Dendritic cell treated with granulocyte-macrophage colony-stimulating factor and Interleukin-4, amounts not matched to agents 40 ng/mL and 50 ng/mL, for 4 days (primary cell): ENCODE results near the gene TNFRSF8.

ENCODE experiments used
- H3K27ac Mint-ChIP-seq: one replicate; pipeline ENCODE4 v1.8.0; 2022; ENCODE audit warnings: mild to moderate bottlenecking, mixed read lengths
- H3K27me3 Mint-ChIP-seq: one replicate; pipeline ENCODE4 v1.8.0; 2022; ENCODE audit warnings: mild to moderate bottlenecking, mixed read lengths
- H3K36me3 Mint-ChIP-seq: one replicate; pipeline ENCODE4 v1.8.0; 2022; ENCODE audit warnings: low read depth, mixed read lengths
- H3K4me1 Mint-ChIP-seq: one replicate; pipeline ENCODE4 v1.8.0; 2022; ENCODE audit warnings: low read depth, mixed read lengths
- H3K4me3 Mint-ChIP-seq: one replicate; pipeline ENCODE4 v1.8.0; 2022; ENCODE audit warnings: mild to moderate bottlenecking, moderate library complexity, mixed read lengths
- H3K9me3 Mint-ChIP-seq: one replicate; pipeline ENCODE4 v1.8.0; 2022; ENCODE audit warnings: mixed read lengths
- intact Hi-C: fragments of 100-400 bp; cut with micrococcal nuclease; formaldehyde crosslinking; loops from one replicate; pipeline ENCODE4 v1.15.0; 2022

TNFRSF8 gene

GRCh38 chr1:12047120-12047876 lies 15.8 kb upstream of the TNFRSF8 start:
- intact Hi-C loops: no loop called here
- Mint-ChIP-seq H3K27me3 (no peaks in the 10 kb centered on the region), H3K36me3 (no peaks in the 10 kb centered on the region), H3K9me3 (no peaks in the 10 kb centered on the region), H3K27ac (no peak overlapping the region), H3K4me1 (peaks cover 7% of the 10 kb centered on the region), H3K4me3 (no peak overlapping the region)

- intact Hi-C loops: no loop called here
- Mint-ChIP-seq H3K4me1 (peaks cover 13% of the 10 kb centered on the region), H3K36me3 (no peaks in the 10 kb centered on the region), H3K9me3 (no peaks in the 10 kb centered on the region), H3K27me3 (no peaks in the 10 kb centered on the region), H3K4me3 (no peak overlapping the region), H3K27ac (no peak overlapping the region)
Observed at GRCh38 chr1:12048372-12048771, 14.7 kb upstream of the TNFRSF8 start.

- H3K27me3 Mint-ChIP-seq: no peaks in the 10 kb centered on the region
- no peak overlapping the region for H3K27ac Mint-ChIP-seq
- H3K36me3 Mint-ChIP-seq: no peaks in the 10 kb centered on the region
- no peaks in the 10 kb centered on the region for H3K9me3 Mint-ChIP-seq
- intact Hi-C loops: no loop called here
- no peak overlapping the region for H3K4me3 Mint-ChIP-seq
- H3K4me1 Mint-ChIP-seq: peaks cover 13% of the 10 kb centered on the region
Observed at GRCh38 chr1:12049616-12050015, 13.5 kb upstream of the TNFRSF8 start.

GRCh38 chr1:12051361-12051760 lies 11.7 kb upstream of the TNFRSF8 start:
- no peaks in the 10 kb centered on the region for H3K9me3 Mint-ChIP-seq
- H3K4me3 Mint-ChIP-seq: no peak overlapping the region
- intact Hi-C loops: no loop called here
- no peaks in the 10 kb centered on the region for H3K36me3 Mint-ChIP-seq
- peaks cover 13% of the 10 kb centered on the region for H3K4me1 Mint-ChIP-seq
- H3K27me3 Mint-ChIP-seq: no peaks in the 10 kb centered on the region
- no peak overlapping the region for H3K27ac Mint-ChIP-seq

GRCh38 chr1:12052008-12052573 lies 11.0 kb upstream of the TNFRSF8 start:
- intact Hi-C loops: no loop called here
- no peaks in the 10 kb centered on the region for H3K9me3 Mint-ChIP-seq
- peak overlapping the region; percentile 51 for H3K27ac Mint-ChIP-seq
- no peak overlapping the region for H3K4me3 Mint-ChIP-seq
- peaks cover 13% of the 10 kb centered on the region for H3K4me1 Mint-ChIP-seq
- no peaks in the 10 kb centered on the region for H3K27me3 Mint-ChIP-seq
- no peaks in the 10 kb centered on the region for H3K36me3 Mint-ChIP-seq

- no peak overlapping the region for H3K27ac Mint-ChIP-seq
- no peaks in the 10 kb centered on the region for H3K9me3 Mint-ChIP-seq
- H3K27me3 Mint-ChIP-seq: no peaks in the 10 kb centered on the region
- H3K4me1 Mint-ChIP-seq: peaks cover 13% of the 10 kb centered on the region
- no peak overlapping the region for H3K4me3 Mint-ChIP-seq
- H3K36me3 Mint-ChIP-seq: no peaks in the 10 kb centered on the region
- intact Hi-C loops: no loop called here
Observed at GRCh38 chr1:12052997-12053686, 10.0 kb upstream of the TNFRSF8 start.

GRCh38 chr1:12053752-12054548 lies 9.2 kb upstream of the TNFRSF8 start:
- intact Hi-C loops: no loop called here
- H3K9me3 Mint-ChIP-seq: no peaks in the 10 kb centered on the region
- H3K27ac Mint-ChIP-seq: no peak overlapping the region
- H3K36me3 Mint-ChIP-seq: no peaks in the 10 kb centered on the region
- no peaks in the 10 kb centered on the region for H3K27me3 Mint-ChIP-seq
- H3K4me1 Mint-ChIP-seq: peaks cover 13% of the 10 kb centered on the region
- no peak overlapping the region for H3K4me3 Mint-ChIP-seq

- intact Hi-C loops: no loop called here
- no peak overlapping the region for H3K27ac Mint-ChIP-seq
- peaks cover 13% of the 10 kb centered on the region for H3K4me1 Mint-ChIP-seq
- H3K9me3 Mint-ChIP-seq: no peaks in the 10 kb centered on the region
- H3K4me3 Mint-ChIP-seq: no peak overlapping the region
- no peaks in the 10 kb centered on the region for H3K36me3 Mint-ChIP-seq
- peaks cover 8% of the 10 kb centered on the region for H3K27me3 Mint-ChIP-seq
Observed at GRCh38 chr1:12055259-12055658, 7.8 kb upstream of the TNFRSF8 start.

- Mint-ChIP-seq H3K27ac (no peak overlapping the region), H3K4me1 (peaks cover 13% of the 10 kb centered on the region), H3K27me3 (peaks cover 11% of the 10 kb centered on the region), H3K4me3 (no peak overlapping the region), H3K9me3 (no peaks in the 10 kb centered on the region), H3K36me3 (no peaks in the 10 kb centered on the region)
- intact Hi-C loops: no loop called here
Observed at GRCh38 chr1:12056331-12056841, 6.7 kb upstream of the TNFRSF8 start.

- intact Hi-C loops: no loop called here
- Mint-ChIP-seq H3K4me3 (no peak overlapping the region), H3K36me3 (no peaks in the 10 kb centered on the region), H3K4me1 (peaks cover 5% of the 10 kb centered on the region), H3K27me3 (peaks cover 20% of the 10 kb centered on the region), H3K9me3 (no peaks in the 10 kb centered on the region), H3K27ac (no peak overlapping the region)
Observed at GRCh38 chr1:12057382-12057781, 5.7 kb upstream of the TNFRSF8 start.

GRCh38 chr1:12057940-12058687 lies 5.0 kb upstream of the TNFRSF8 start:
- H3K4me3 Mint-ChIP-seq: no peak overlapping the region
- no peaks in the 10 kb centered on the region for H3K4me1 Mint-ChIP-seq
- intact Hi-C loops: no loop called here
- no peak overlapping the region for H3K27ac Mint-ChIP-seq
- H3K36me3 Mint-ChIP-seq: no peaks in the 10 kb centered on the region
- H3K9me3 Mint-ChIP-seq: no peaks in the 10 kb centered on the region
- H3K27me3 Mint-ChIP-seq: peaks cover 24% of the 10 kb centered on the region

GRCh38 chr1:12059226-12059625 lies 3.9 kb upstream of the TNFRSF8 start:
- no peaks in the 10 kb centered on the region for H3K9me3 Mint-ChIP-seq
- no peak overlapping the region for H3K4me3 Mint-ChIP-seq
- no peak overlapping the region for H3K27ac Mint-ChIP-seq
- H3K36me3 Mint-ChIP-seq: no peaks in the 10 kb centered on the region
- intact Hi-C loops: no loop called here
- H3K4me1 Mint-ChIP-seq: peaks cover 3% of the 10 kb centered on the region
- H3K27me3 Mint-ChIP-seq: peaks cover 36% of the 10 kb centered on the region

- H3K9me3 Mint-ChIP-seq: no peaks in the 10 kb centered on the region
- intact Hi-C loops: no loop called here
- no peak overlapping the region for H3K27ac Mint-ChIP-seq
- H3K27me3 Mint-ChIP-seq: peaks cover 42% of the 10 kb centered on the region
- peaks cover 8% of the 10 kb centered on the region for H3K4me1 Mint-ChIP-seq
- H3K36me3 Mint-ChIP-seq: no peaks in the 10 kb centered on the region
- H3K4me3 Mint-ChIP-seq: no peak overlapping the region
Observed at GRCh38 chr1:12059722-12060464, 3.2 kb upstream of the TNFRSF8 start.
